ENCODE data around the gene KRABD2.

DNA sequence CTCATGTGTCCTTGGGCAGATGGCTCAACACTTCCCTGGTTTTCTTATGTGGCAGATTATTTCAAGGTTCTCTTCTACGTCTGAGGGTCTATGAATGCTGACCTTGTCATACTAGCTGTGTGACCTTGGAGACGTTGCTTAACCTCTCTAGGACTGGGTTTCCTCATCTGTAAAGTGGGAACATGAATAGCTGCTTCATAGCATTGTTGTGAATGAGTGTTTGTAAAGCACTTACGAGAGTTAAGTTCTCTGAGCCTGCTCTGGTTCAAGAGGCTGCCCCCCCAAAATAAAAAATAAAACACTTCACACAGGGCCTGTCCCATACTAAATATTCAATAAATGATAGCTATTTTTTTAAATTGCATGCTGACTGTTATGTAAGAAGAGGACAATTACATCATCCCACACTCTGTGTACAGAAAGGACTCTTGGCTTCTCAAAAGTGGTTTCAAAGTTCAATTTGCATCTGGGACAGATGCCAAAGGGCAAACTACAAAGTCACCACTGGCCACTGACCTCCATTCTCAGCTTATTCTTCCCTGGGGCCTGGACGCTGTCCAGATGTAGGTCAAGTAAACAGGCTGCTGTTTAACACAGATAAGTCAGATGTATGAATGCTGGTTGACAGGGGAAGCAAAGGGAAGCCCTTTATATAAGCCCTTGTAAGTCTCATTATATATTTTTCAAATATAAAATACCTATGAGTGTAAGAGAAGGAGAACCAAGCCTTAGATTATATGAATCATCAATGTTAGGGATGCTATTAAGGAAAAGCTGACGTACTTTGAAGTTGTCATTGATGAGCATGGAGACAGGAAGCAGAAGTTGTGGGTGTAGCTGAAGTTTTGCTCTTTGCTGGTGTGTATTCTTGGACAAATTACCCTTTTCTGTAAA, 43.8 kb upstream of the KRABD2 start:
- TF ChIP-seq, protein P1, sequence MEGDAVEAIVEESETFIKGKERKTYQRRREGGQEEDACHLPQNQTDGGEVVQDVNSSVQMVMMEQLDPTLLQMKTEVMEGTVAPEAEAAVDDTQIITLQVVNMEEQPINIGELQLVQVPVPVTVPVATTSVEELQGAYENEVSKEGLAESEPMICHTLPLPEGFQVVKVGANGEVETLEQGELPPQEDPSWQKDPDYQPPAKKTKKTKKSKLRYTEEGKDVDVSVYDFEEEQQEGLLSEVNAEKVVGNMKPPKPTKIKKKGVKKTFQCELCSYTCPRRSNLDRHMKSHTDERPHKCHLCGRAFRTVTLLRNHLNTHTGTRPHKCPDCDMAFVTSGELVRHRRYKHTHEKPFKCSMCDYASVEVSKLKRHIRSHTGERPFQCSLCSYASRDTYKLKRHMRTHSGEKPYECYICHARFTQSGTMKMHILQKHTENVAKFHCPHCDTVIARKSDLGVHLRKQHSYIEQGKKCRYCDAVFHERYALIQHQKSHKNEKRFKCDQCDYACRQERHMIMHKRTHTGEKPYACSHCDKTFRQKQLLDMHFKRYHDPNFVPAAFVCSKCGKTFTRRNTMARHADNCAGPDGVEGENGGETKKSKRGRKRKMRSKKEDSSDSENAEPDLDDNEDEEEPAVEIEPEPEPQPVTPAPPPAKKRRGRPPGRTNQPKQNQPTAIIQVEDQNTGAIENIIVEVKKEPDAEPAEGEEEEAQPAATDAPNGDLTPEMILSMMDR (IDR thresholded peaks at IDR 0.05): no peak
- TF ChIP-seq POLR2A (IDR thresholded peaks at IDR 0.05): no peak
- TF ChIP-seq POLR2AphosphoS5 (IDR thresholded peaks at IDR 0.05): no peak
